IPS DF 6.9 (cell line): ENCODE data around the gene COPS8.

Source experiments
- DNase-seq: peaks from one replicate; pipeline ENCODE4 v3.0.0-alpha.2; 2013; ENCODE audit warnings: low read depth, low spot score
- H3K27ac ChIP-seq: one replicate; pipeline ENCODE4 v1.5.1; 2013; ENCODE audit warnings: low read length, control low read depth
- H3K27me3 ChIP-seq: 2 replicates; pipeline ENCODE4 v1.6.1; 2013; ENCODE audit warnings: mild to moderate bottlenecking, low read length; ENCODE audit not compliant: control insufficient read depth, insufficient read depth
- H3K36me3 ChIP-seq: 2 replicates; pipeline ENCODE4 v1.6.1; 2013; ENCODE audit warnings: low read length; ENCODE audit not compliant: control insufficient read depth, insufficient read depth
- H3K4me1 ChIP-seq: 2 replicates; pipeline ENCODE4 v1.6.1; 2013; ENCODE audit warnings: low read length; ENCODE audit not compliant: control insufficient read depth, insufficient read depth
- H3K4me3 ChIP-seq: 2 replicates; pipeline ENCODE4 v1.5.1; 2013; ENCODE audit warnings: mild to moderate bottlenecking, low read length
- H3K9me3 ChIP-seq: 2 replicates; pipeline ENCODE4 v1.6.1; 2013; ENCODE audit warnings: low read length, inconsistent platforms; ENCODE audit not compliant: control insufficient read depth, insufficient read depth
- WGBS: extraction: QIAGEN DNeasy Blood & Tissue Kit; methylation state at CpG from one replicate; pipeline ENCODE4 v1.1.7; 2013; ENCODE audit warnings: mixed read lengths, missing lambda C conversion rate; ENCODE audit not compliant: insufficient read length, insufficient coverage; 5-methylcytosine and 5-hydroxymethylcytosine counted together

Gene COPS8

GRCh38 chr2:237055386-237056100 lies 30.1 kb upstream of the COPS8 start:
- H3K27me3 ChIP-seq = no peaks in the 10 kb centered on the region
- no peaks in the 10 kb centered on the region; the same call in 1 of the 2 replicates for H3K36me3 ChIP-seq
- H3K9me3 ChIP-seq = no peaks in the 10 kb centered on the region
- H3K27ac ChIP-seq = no peak overlapping the region
- no CpG with 5 or more reads among the region's 9 CpGs for WGBS
- DNase-seq = no peak
- no peak overlapping the region for H3K4me3 ChIP-seq
- H3K4me1 ChIP-seq = no peaks in the 10 kb centered on the region

GRCh38 chr2:237056287-237056875 lies 29.3 kb upstream of the COPS8 start:
- DNase-seq = no peak
- H3K9me3 ChIP-seq = no peaks in the 10 kb centered on the region
- no peaks in the 10 kb centered on the region for H3K27me3 ChIP-seq
- no peaks in the 10 kb centered on the region; the same call in 1 of the 2 replicates for H3K36me3 ChIP-seq
- no peak overlapping the region for H3K27ac ChIP-seq
- no CpG with 5 or more reads among the region's 11 CpGs for WGBS
- no peaks in the 10 kb centered on the region for H3K4me1 ChIP-seq
- H3K4me3 ChIP-seq = no peak overlapping the region

GRCh38 chr2:237057107-237057506 lies 28.6 kb upstream of the COPS8 start:
- H3K9me3 ChIP-seq = no peaks in the 10 kb centered on the region
- no peak for DNase-seq
- no peaks in the 10 kb centered on the region for H3K4me1 ChIP-seq
- no peak overlapping the region for H3K4me3 ChIP-seq
- no peak overlapping the region for H3K27ac ChIP-seq
- no CpG with 5 or more reads among the region's 5 CpGs for WGBS
- no peaks in the 10 kb centered on the region; the same call in 1 of the 2 replicates for H3K36me3 ChIP-seq
- no peaks in the 10 kb centered on the region for H3K27me3 ChIP-seq

- no CpG with 5 or more reads among the region's 5 CpGs for WGBS
- no peak overlapping the region for H3K27ac ChIP-seq
- no peaks in the 10 kb centered on the region; the same call in 1 of the 2 replicates for H3K36me3 ChIP-seq
- no peak for DNase-seq
- no peaks in the 10 kb centered on the region for H3K9me3 ChIP-seq
- no peaks in the 10 kb centered on the region for H3K4me1 ChIP-seq
- no peaks in the 10 kb centered on the region for H3K27me3 ChIP-seq
- H3K4me3 ChIP-seq = no peak overlapping the region
Measured at GRCh38 chr2:237057893-237058300, 27.8 kb upstream of the COPS8 start.

GRCh38 chr2:237058423-237058822 lies 27.3 kb upstream of the COPS8 start:
- no peaks in the 10 kb centered on the region for H3K4me1 ChIP-seq
- H3K4me3 ChIP-seq = no peak overlapping the region
- no peaks in the 10 kb centered on the region; the same call in 1 of the 2 replicates for H3K36me3 ChIP-seq
- no peak for DNase-seq
- H3K27me3 ChIP-seq = no peaks in the 10 kb centered on the region
- no CpG with 5 or more reads among the region's 11 CpGs for WGBS
- no peak overlapping the region for H3K27ac ChIP-seq
- H3K9me3 ChIP-seq = no peaks in the 10 kb centered on the region

- Histone ChIP-seq H3K4me1 (no peaks in the 10 kb centered on the region), H3K9me3 (no peaks in the 10 kb centered on the region), H3K27me3 (no peaks in the 10 kb centered on the region), H3K4me3 (no peak overlapping the region), H3K27ac (no peak overlapping the region), H3K36me3 (no peaks in the 10 kb centered on the region; the same call in 1 of the 2 replicates)
- WGBS = no CpG with 5 or more reads among the region's 8 CpGs
- DNase-seq = no peak
Measured at GRCh38 chr2:237059155-237059875, 26.4 kb upstream of the COPS8 start.

- Histone ChIP-seq H3K4me1 (no peaks in the 10 kb centered on the region), H3K9me3 (no peaks in the 10 kb centered on the region), H3K4me3 (no peak overlapping the region), H3K36me3 (no peaks in the 10 kb centered on the region; the same call in 1 of the 2 replicates), H3K27me3 (no peaks in the 10 kb centered on the region), H3K27ac (no peak overlapping the region)
- DNase-seq = peak; percentile 48
- WGBS = no CpG with 5 or more reads among the region's 15 CpGs
Measured at GRCh38 chr2:237060534-237061312, 25.0 kb upstream of the COPS8 start.

GRCh38 chr2:237061356-237061755 lies 24.3 kb upstream of the COPS8 start:
- Histone ChIP-seq H3K36me3 (no peaks in the 10 kb centered on the region; the same call in 1 of the 2 replicates), H3K9me3 (no peaks in the 10 kb centered on the region), H3K4me1 (no peaks in the 10 kb centered on the region), H3K4me3 (no peak overlapping the region), H3K27me3 (no peaks in the 10 kb centered on the region), H3K27ac (no peak overlapping the region)
- no peak for DNase-seq
- WGBS = no CpG with 5 or more reads among the region's 12 CpGs

GRCh38 chr2:237062585-237062984 lies 23.1 kb upstream of the COPS8 start:
- Histone ChIP-seq H3K27ac (no peak overlapping the region), H3K4me1 (no peaks in the 10 kb centered on the region), H3K36me3 (no peaks in the 10 kb centered on the region), H3K27me3 (no peaks in the 10 kb centered on the region), H3K4me3 (no peak overlapping the region), H3K9me3 (no peaks in the 10 kb centered on the region)
- DNase-seq = no peak
- no CpG with 5 or more reads among the region's 4 CpGs for WGBS
